Measurements from ENCODE around the gene CPNE9. TPM values are rescaled to one million over a fixed set of nuclear protein-coding genes. Genes with fewer than 3 reads are reported as not detected.

The CPNE9 gene
- total RNA-seq, 1 donor: not detected

DNA sequence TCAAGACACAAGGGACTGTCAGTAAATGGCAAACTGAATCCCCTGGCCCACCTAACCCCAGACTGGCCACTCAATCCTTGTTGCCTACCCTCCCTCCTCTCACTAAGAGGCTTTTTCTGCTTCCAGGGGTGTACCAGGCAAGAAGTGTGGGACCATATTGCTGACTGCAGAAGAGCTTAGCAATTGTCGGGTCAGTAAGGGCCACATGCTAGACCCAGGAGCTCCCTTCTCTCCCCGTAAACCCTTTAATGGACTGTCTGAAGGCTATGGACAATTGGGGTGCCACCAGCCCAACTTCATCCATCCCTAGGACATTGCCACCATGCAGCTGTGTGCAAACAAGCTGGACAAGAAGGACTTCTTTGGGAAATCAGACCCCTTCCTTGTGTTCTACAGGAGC, 8.8 kb downstream of the CPNE9 start:
- TF ChIP-seq, protein P1, sequence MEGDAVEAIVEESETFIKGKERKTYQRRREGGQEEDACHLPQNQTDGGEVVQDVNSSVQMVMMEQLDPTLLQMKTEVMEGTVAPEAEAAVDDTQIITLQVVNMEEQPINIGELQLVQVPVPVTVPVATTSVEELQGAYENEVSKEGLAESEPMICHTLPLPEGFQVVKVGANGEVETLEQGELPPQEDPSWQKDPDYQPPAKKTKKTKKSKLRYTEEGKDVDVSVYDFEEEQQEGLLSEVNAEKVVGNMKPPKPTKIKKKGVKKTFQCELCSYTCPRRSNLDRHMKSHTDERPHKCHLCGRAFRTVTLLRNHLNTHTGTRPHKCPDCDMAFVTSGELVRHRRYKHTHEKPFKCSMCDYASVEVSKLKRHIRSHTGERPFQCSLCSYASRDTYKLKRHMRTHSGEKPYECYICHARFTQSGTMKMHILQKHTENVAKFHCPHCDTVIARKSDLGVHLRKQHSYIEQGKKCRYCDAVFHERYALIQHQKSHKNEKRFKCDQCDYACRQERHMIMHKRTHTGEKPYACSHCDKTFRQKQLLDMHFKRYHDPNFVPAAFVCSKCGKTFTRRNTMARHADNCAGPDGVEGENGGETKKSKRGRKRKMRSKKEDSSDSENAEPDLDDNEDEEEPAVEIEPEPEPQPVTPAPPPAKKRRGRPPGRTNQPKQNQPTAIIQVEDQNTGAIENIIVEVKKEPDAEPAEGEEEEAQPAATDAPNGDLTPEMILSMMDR (IDR thresholded peaks at IDR 0.05; ENCODE audit: insufficient read depth, low read depth, low read length): no peak
- no peak for DNase-seq (ENCODE audit: low read depth)
- no peak overlapping the region for H3K4me3 ChIP-seq (ENCODE audit: low read depth, low read length)

DNA sequence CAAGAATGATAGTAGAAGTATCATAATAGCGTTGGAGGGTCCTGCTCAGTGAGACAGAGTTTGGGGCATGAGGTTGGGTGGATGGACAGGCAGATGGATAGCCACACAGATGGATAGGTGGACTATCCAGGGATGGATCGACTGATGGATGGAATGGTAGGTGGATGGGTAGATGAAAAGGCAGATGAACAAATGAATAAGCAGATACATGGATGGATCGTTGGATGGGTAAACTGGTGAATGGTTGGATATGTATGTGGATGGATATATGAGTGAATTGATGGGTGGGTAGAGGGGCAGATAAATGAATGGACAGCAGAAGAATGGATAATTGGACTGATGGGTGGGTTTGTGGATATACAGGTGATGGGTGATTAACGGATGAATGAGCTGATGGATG, 9.5 kb downstream of the CPNE9 start:
- no peak for DNase-seq (ENCODE audit: low read depth)
- no peak overlapping the region for H3K4me3 ChIP-seq (ENCODE audit: low read depth, low read length)
- TF ChIP-seq, protein P1 (IDR thresholded peaks at IDR 0.05; ENCODE audit: insufficient read depth, low read depth, low read length): no peak

DNA sequence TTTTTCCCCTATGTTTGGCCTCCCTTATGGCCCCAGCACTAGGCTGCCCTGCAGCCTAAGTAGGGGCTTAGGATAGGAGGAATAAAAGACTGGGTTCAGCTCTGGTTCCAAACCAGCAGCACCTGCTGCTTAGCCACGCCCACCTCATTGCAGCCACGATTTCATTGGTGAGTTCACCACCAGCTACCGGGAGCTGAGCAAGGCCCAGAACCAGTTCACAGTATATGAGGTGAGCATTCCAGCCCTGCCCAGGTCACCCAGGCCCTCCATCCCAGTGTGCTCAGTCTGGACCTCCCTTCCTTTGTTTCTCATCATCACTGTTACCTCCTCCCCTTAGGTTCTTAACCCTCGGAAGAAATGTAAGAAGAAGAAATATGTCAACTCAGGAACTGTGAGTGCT, 11.5 kb downstream of the CPNE9 start:
- TF ChIP-seq, protein P1 (IDR thresholded peaks at IDR 0.05; ENCODE audit: insufficient read depth, low read depth, low read length): no peak
- no peak overlapping the region for H3K4me3 ChIP-seq (ENCODE audit: low read depth, low read length)
- DNase-seq (ENCODE audit: low read depth): no peak

DNA sequence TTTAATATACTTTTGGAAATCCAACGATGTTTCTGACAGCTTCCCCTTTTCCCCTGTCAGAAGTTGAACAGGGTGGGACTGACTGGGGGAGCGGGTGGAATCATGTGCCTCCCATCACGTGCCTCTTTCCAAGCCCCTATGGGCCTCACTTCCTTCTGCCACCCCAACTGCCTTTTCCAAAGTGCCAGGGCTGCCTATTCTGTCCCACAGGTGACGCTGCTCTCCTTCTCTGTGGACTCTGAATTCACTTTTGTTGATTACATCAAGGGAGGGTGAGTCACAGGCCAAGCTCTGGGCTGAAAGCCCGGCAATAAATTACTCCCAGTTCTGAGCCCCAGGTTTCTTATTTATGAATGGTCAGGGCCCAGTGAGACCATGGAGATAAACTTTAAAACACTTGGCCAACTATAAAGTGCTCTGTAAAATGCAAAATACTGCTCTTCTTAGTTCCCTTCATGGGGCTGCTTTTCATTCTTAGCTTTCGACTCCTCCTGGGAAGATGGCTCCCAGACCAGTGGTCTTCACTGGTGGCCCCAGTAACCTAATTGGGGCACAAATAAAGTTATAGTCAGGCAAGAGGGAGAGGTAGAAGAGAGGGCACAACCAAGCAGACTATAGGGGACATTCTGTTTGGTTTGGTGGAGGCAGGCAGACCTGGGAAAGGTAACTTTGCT, 12.3 kb downstream of the CPNE9 start:
- DNase-seq (ENCODE audit: low read depth): peak; percentile 91
- TF ChIP-seq, protein P1 (IDR thresholded peaks at IDR 0.05; ENCODE audit: insufficient read depth, low read depth, low read length): peak; percentile 97
- no peak overlapping the region for H3K4me3 ChIP-seq (ENCODE audit: low read depth, low read length)

DNA sequence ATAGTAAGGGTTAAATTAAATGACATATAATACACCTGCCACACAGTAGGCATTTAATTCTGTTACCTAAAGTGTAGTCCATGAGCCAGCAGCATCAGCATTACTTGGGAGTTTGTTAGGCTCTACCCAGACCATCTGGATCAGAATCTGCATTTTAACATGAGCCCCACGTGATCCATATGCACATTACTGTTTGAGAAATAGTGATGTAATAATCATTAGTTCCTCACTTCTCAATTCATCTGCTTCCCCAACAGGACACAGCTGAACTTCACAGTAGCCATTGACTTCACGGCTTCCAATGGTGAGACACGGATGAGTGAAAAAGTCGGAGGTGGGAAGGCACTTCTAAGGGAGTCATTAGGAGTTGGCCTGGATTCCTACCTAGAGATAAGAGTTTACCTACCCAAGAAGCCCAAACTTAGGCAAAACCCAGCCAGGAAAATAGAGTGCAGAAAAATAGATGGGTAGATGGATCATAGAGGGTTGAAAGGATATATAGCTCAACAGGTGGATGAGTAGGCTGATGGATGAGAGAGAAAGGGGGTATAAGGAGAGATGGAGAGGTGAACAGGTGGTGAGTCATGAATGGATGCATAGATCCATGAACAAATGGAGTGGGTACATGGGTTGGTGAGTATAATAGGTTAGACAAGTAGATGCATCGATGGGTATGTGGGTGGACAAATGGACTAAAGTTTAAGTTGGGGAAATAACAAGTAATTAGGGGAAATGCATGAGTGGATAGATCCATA, 13.3 kb downstream of the CPNE9 start:
- no peak overlapping the region for H3K4me3 ChIP-seq (ENCODE audit: low read depth, low read length)
- DNase-seq (ENCODE audit: low read depth): no peak
- TF ChIP-seq, protein P1 (IDR thresholded peaks at IDR 0.05; ENCODE audit: insufficient read depth, low read depth, low read length): no peak

DNA sequence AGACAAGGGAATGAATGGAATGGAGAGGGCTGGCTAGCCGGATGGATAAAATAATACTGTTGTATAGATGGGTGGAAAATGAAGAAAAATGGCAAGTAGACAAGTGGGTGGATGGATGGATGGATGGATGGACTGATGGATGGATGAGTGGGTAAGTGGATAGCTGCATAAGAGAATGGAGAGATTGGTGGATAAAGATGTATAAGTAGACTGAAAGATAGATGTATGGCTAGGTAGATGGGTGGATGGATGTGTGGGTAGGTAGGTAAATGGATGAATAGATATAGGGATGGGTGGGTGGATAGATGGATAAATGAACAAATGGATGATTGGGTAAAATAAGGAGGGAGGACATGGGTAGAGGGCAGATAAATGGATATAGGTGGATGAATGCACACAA, 13.9 kb downstream of the CPNE9 start:
- TF ChIP-seq, protein P1 (IDR thresholded peaks at IDR 0.05; ENCODE audit: insufficient read depth, low read depth, low read length): no peak
- DNase-seq (ENCODE audit: low read depth): no peak
- H3K4me3 ChIP-seq (ENCODE audit: low read depth, low read length): no peak overlapping the region
